A549 (cell line): ENCODE measurements around the gene TAS1R3. TPM values are rescaled to one million over a fixed set of nuclear protein-coding genes. Genes with fewer than 3 reads are reported as not detected.

Experiments used
- BCL3 ChIP-seq: fragments of >200 bp; sonication (Bioruptor Twin); formaldehyde crosslinking; IDR thresholded peaks from 3 replicates; pipeline ENCODE4 v1.6.1; 2016
- CEBPB ChIP-seq, 2 experiments: fragments of >200 bp in 1 of 2; sonication (Bioruptor Twin) in 1 of 2; formaldehyde crosslinking in 1 of 2; IDR thresholded peaks; 2 replicates each; pipeline ENCODE4 v1.6.1; 2012 to 2016
- EHMT2 ChIP-seq: fragments of 200-600 bp; sonication (generic); IDR thresholded peaks from 2 replicates; pipeline ENCODE4 v1.6.1; 2016; ENCODE audit warnings: antibody characterized with exemption, low read depth, mild to moderate bottlenecking, moderate library complexity
- FOSB ChIP-seq: fragments of 250-450 bp; sonication (Bioruptor Pico); IDR thresholded peaks from 2 replicates; pipeline ENCODE4 v1.5.0; 2020; ENCODE audit warnings: mild to moderate bottlenecking, moderate library complexity
- HES2 ChIP-seq: fragments of >200 bp; sonication (Bioruptor Twin); formaldehyde crosslinking; IDR thresholded peaks from 2 replicates; pipeline ENCODE4 v1.6.1; 2016
- JUN ChIP-seq, 2 experiments: fragments of >200 bp; sonication (Bioruptor Twin); formaldehyde crosslinking; IDR thresholded peaks; 2 replicates in 1 of 2; 3 replicates in 1 of 2; pipeline ENCODE4 v1.6.1; 2016 to 2017
- KDM1A ChIP-seq: fragments of 200-600 bp; sonication (generic); IDR thresholded peaks from 2 replicates; pipeline ENCODE4 v1.6.1; 2016; ENCODE audit warnings: low read depth, mild to moderate bottlenecking
- KDM5A ChIP-seq: fragments of 200-600 bp; sonication (generic); IDR thresholded peaks from 2 replicates; pipeline ENCODE4 v1.6.1; 2016; ENCODE audit warnings: antibody characterized with exemption, mild to moderate bottlenecking
- MAFK ChIP-seq: fragments of 450-650 bp; IDR thresholded peaks from 2 replicates; pipeline ENCODE4 v1.6.1; 2014; ENCODE audit not compliant: partially characterized antibody
- MAZ ChIP-seq: fragments of 150-350 bp; IDR thresholded peaks from 2 replicates; pipeline ENCODE4 v1.6.1; 2014; ENCODE audit warnings: antibody characterized with exemption, low read depth, low read length, borderline replicate concordance
- MYC ChIP-seq: IDR thresholded peaks from 2 replicates; pipeline ENCODE4 v1.6.1; 2012; ENCODE audit warnings: mild to moderate bottlenecking, inconsistent platforms, low read length, improper control_type of control experiment, borderline replicate concordance
- NFE2L2 ChIP-seq: fragments of 150-350 bp; conservative IDR thresholded peaks from 2 replicates; pipeline ENCODE4 v1.6.1; 2014; ENCODE audit warnings: low read length
- NPAS2 ChIP-seq: fragments of 250-450 bp; sonication (Bioruptor Pico); IDR thresholded peaks from 2 replicates; pipeline ENCODE4 v1.8.0; 2022; ENCODE audit warnings: mild to moderate bottlenecking, moderate library complexity, borderline replicate concordance
- NR3C1 ChIP-seq: fragments of >200 bp; sonication (Bioruptor Twin); formaldehyde crosslinking; IDR thresholded peaks from 3 replicates; pipeline ENCODE4 v1.6.1; 2017
- PHF8 ChIP-seq: fragments of 200-600 bp; sonication (generic); IDR thresholded peaks from 2 replicates; pipeline ENCODE4 v1.6.1; 2016; ENCODE audit warnings: low read depth, mild to moderate bottlenecking, antibody characterized with exemption, moderate library complexity, borderline replicate concordance
- POLR2AphosphoS2 ChIP-seq: conservative IDR thresholded peaks from 2 replicates; pipeline ENCODE4 v1.6.1; 2012; ENCODE audit warnings: low read length, improper control_type of control experiment, inconsistent platforms
- RAD21 ChIP-seq, 2 experiments: fragments of >200 bp in 1 of 2; sonication (Bioruptor Twin) in 1 of 2; formaldehyde crosslinking in 1 of 2; IDR thresholded peaks in 1 of 2; conservative IDR thresholded peaks in 1 of 2; 2 replicates in 1 of 2; 3 replicates in 1 of 2; pipeline ENCODE4 v1.6.1; 2012 to 2018; ENCODE audit warnings: inconsistent platforms in 1 of 2
- RARB ChIP-seq: fragments of 250-450 bp; sonication (Bioruptor Pico); IDR thresholded peaks from 2 replicates; pipeline ENCODE4 v1.8.0; 2021; ENCODE audit warnings: mild to moderate bottlenecking, moderate library complexity
- RCOR1 ChIP-seq: fragments of 150-350 bp; IDR thresholded peaks from 2 replicates; pipeline ENCODE4 v1.6.1; 2014; ENCODE audit warnings: antibody characterized with exemption, low read length, low read depth
- REST ChIP-seq: fragments of 200-600 bp; sonication (generic); IDR thresholded peaks from 2 replicates; pipeline ENCODE4 v1.6.1; 2016; ENCODE audit warnings: antibody characterized with exemption, mild to moderate bottlenecking, moderate library complexity
- RFX5 ChIP-seq: fragments of 450-650 bp; IDR thresholded peaks from 2 replicates; pipeline ENCODE4 v1.7.1; 2014; ENCODE audit warnings: antibody characterized with exemption, mild to moderate bottlenecking, moderate library complexity
- SMC3 ChIP-seq: fragments of >200 bp; sonication (Bioruptor Twin); formaldehyde crosslinking; IDR thresholded peaks from 3 replicates; pipeline ENCODE4 v1.6.1; 2018; ENCODE audit warnings: inconsistent platforms
- TFCP2L1 ChIP-seq: fragments of 250-450 bp; sonication (Bioruptor Pico); IDR thresholded peaks from 2 replicates; pipeline ENCODE4 v1.5.0; 2021; ENCODE audit warnings: mild to moderate bottlenecking
- TP53 ChIP-seq: fragments of 250-450 bp; sonication (Bioruptor Pico); IDR thresholded peaks from 2 replicates; pipeline ENCODE4 v1.5.0; 2021; ENCODE audit warnings: mild to moderate bottlenecking, moderate library complexity
- polyA plus RNA-seq, 4 experiments: library from polyadenylated mRNA; depleted of rRNA in 3 of 4; stranded (reverse); fragments of >200 nt; fragmentation: RNase III in 1 of 4; extraction: RNeasy Plus Mini Kit Qiagen cat#74134 plus additional on column Dnase treatment in 1 of 4; gene quantifications; 2 replicates in 3 of 4; 3 replicates in 1 of 4; pipeline ENCODE4 v1.2.3, GENCODE V29; 2011 to 2017

The TAS1R3 gene
- polyA plus RNA-seq, 2 of the 4 experiments (the other 2 are of a cell fraction): 0.05 to 0.15 TPM

GRCh38 chr1:1374929-1375662, 44.0 kb downstream of the TAS1R3 start, which contains the start of gene AURKAIP1 (continued):
- no peak for TF ChIP-seq POLR2AphosphoS2
- no peak for TF ChIP-seq RARB (CRISPR knock-in tag)
- TF ChIP-seq TFCP2L1: no peak
- TF ChIP-seq MAFK: no peak
- TF ChIP-seq NFE2L2: no peak
- TF ChIP-seq NR3C1: no peak
- no peak for TF ChIP-seq KDM1A
- 0 out of 3 replicates have a peak, but pooled peaks have one; percentile 11 for TF ChIP-seq SMC3
- TF ChIP-seq MAZ: peak; percentile 81
- no peak for TF ChIP-seq HES2
- no peak for TF ChIP-seq EHMT2
- no peak for TF ChIP-seq FOSB
- peak; percentile 67; the same call in 1 of the 2 replicates for TF ChIP-seq PHF8
- peak; percentile 59 for TF ChIP-seq RFX5
- TF ChIP-seq BCL3: no peak
- TF ChIP-seq CEBPB (IDR thresholded peaks at IDR 0.05): no peak
- TF ChIP-seq JUN (IDR thresholded peaks at IDR 0.05): peak; percentile 79 to 81
- peak; percentile 89 for TF ChIP-seq REST
- TF ChIP-seq MYC: no peak
- TF ChIP-seq RCOR1: no peak
- TF ChIP-seq NPAS2 (CRISPR knock-in tag): no peak
- TF ChIP-seq KDM5A: peak; percentile 82
- TF ChIP-seq TP53 (CRISPR knock-in tag): no peak
- TF ChIP-seq RAD21 (conservative IDR thresholded peaks at IDR 0.05 in 1 of 2, IDR thresholded peaks at IDR 0.05 in 1 of 2): no peak
